RWPE2 (cell line): Measurements from ENCODE around the gene IFITM2.
A peak's percentile ranks its signal among the peaks of the same experiment; 100 is the strongest.
"Not testable (repeated sequence)": the region's sequence is repeated elsewhere in the genome, so short reads cannot be mapped to it uniquely, and the experiment has no call there.

Experiments
- ATAC-seq: fragments of 200-7000 bp; cut with Tn5 transposase; 3 replicates; pipeline ENCODE4 v1.9.1; 2021; ENCODE audit warnings: low read depth
- DNase-seq: peaks from one replicate; pipeline ENCODE4 v3.0.0-alpha.2; 2020; ENCODE audit warnings: low spot score
- H3K27ac ChIP-seq: fragments of 450-650 bp; 2 replicates; pipeline ENCODE4 v1.5.1; 2017; ENCODE audit warnings: mild to moderate bottlenecking; ENCODE audit not compliant: poor library complexity, severe bottlenecking
- H3K27me3 ChIP-seq: fragments of 250-450 bp; sonication (Bioruptor Pico); 2 replicates; pipeline ENCODE4 v1.5.1; 2021; ENCODE audit warnings: mild to moderate bottlenecking, moderate library complexity; ENCODE audit not compliant: insufficient read depth, poor library complexity, severe bottlenecking
- H3K36me3 ChIP-seq: fragments of 250-450 bp; sonication (Bioruptor Pico); 2 replicates; pipeline ENCODE4 v1.5.1; 2020; ENCODE audit warnings: low read depth, mild to moderate bottlenecking, moderate library complexity
- H3K4me1 ChIP-seq: fragments of 250-450 bp; sonication (Bioruptor Pico); 2 replicates; pipeline ENCODE4 v1.5.1; 2021; ENCODE audit warnings: mild to moderate bottlenecking, moderate library complexity; ENCODE audit not compliant: insufficient read depth, poor library complexity, severe bottlenecking
- H3K4me3 ChIP-seq: fragments of 250-450 bp; sonication (Bioruptor Pico); 2 replicates; pipeline ENCODE4 v1.5.1; 2021; ENCODE audit warnings: mild to moderate bottlenecking, moderate library complexity; ENCODE audit not compliant: severe bottlenecking
- H3K9me3 ChIP-seq: fragments of 250-450 bp; sonication (Bioruptor Pico); 2 replicates; pipeline ENCODE4 v1.5.1; 2021; ENCODE audit warnings: mild to moderate bottlenecking, moderate library complexity; ENCODE audit not compliant: severe bottlenecking
- TF ChIP-seq, protein P1 (sequence below): fragments of 450-650 bp; IDR thresholded peaks from one replicate; pipeline ENCODE4 v1.5.1; 2017; ENCODE audit warnings: mild to moderate bottlenecking, moderate library complexity; ENCODE audit not compliant: poor library complexity, severe bottlenecking

Gene IFITM2

GRCh38 chr11:319888-320273, 12.3 kb downstream of the IFITM2 start:
- H3K27ac ChIP-seq = peak overlapping the region; percentile 89
- not testable (repeated sequence) for H3K27me3 ChIP-seq, H3K9me3 ChIP-seq, DNase-seq
- H3K4me1 ChIP-seq = peaks cover 19% of the 10 kb centered on the region
- peak; percentile 4; the same call in 2 of the 3 replicates for ATAC-seq
- H3K4me3 ChIP-seq = peak overlapping the region; percentile 51
- peaks cover 17% of the 10 kb centered on the region for H3K36me3 ChIP-seq

GRCh38 chr11:324156-324555, 16.5 kb downstream of the IFITM2 start:
- Histone ChIP-seq H3K36me3 (0 out of 2 replicates have a peak, but pooled peaks cover 5% of the 10 kb centered on the region), H3K9me3 (no peaks in the 10 kb centered on the region), H3K27ac (no peak overlapping the region), H3K4me3 (no peak overlapping the region), H3K4me1 (no peaks in the 10 kb centered on the region), H3K27me3 (no peaks in the 10 kb centered on the region)
- DNase-seq (no peak), ATAC-seq (no peak)
- TF ChIP-seq, protein P1, sequence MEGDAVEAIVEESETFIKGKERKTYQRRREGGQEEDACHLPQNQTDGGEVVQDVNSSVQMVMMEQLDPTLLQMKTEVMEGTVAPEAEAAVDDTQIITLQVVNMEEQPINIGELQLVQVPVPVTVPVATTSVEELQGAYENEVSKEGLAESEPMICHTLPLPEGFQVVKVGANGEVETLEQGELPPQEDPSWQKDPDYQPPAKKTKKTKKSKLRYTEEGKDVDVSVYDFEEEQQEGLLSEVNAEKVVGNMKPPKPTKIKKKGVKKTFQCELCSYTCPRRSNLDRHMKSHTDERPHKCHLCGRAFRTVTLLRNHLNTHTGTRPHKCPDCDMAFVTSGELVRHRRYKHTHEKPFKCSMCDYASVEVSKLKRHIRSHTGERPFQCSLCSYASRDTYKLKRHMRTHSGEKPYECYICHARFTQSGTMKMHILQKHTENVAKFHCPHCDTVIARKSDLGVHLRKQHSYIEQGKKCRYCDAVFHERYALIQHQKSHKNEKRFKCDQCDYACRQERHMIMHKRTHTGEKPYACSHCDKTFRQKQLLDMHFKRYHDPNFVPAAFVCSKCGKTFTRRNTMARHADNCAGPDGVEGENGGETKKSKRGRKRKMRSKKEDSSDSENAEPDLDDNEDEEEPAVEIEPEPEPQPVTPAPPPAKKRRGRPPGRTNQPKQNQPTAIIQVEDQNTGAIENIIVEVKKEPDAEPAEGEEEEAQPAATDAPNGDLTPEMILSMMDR = no peak

- H3K4me1 ChIP-seq, H3K27ac ChIP-seq: not testable (repeated sequence)
Observed at GRCh38 chr11:324593-325517, 17.2 kb downstream of the IFITM2 start.

DNA sequence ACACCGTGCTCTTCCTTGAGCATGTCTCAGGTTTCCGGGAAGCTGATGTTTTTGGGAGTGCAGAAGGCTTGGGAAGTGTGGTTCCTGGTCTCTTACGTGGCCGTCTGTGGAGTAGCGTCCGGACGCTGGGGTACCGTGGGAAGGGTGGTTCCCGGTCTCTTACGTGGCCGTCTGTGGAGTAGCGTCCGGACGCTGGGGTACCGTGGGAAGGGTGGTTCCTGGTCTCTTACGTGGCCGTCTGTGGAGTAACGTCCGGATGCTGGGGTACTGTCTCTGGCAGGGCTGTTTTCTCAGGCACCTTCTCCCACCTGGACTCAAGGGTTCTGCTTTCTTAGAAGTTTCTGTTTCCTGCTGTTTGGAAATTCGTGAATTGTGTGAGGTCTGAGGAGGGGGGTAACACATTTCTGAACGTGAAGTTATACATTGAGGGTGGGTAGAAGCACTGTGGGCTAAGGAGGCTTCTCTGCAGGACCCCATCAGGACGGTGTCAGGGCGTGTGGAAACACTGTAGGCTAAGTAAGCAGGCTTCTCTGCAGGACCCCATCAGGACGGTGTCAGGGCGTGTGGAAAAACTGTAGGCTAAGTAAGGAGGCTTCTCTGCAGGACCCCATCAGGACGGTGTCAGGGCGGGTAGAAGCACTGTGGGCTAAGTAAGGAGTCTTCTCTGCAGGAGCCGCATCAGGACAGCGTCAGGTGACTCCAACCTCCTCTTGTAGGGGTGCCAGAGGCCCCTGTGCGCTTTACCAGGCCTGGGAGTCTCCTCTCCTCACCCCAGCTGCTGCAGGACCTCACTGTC, 18.4 kb downstream of the IFITM2 start:
- ATAC-seq (peak; percentile 19; the same call in 1 of the 3 replicates), DNase-seq (no peak)
- Histone ChIP-seq H3K36me3 (no peaks in the 10 kb centered on the region), H3K4me1 (no peaks in the 10 kb centered on the region), H3K4me3 (no peak overlapping the region), H3K9me3 (no peaks in the 10 kb centered on the region), H3K27me3 (no peaks in the 10 kb centered on the region), H3K27ac (no peak overlapping the region)
- TF ChIP-seq, protein P1 = no peak

More at GRCh38 chr11:324593-325517, 17.2 kb downstream of the IFITM2 start:
- ATAC-seq, H3K4me3 ChIP-seq, DNase-seq, H3K9me3 ChIP-seq, H3K27me3 ChIP-seq, H3K36me3 ChIP-seq: not testable (repeated sequence)

DNA sequence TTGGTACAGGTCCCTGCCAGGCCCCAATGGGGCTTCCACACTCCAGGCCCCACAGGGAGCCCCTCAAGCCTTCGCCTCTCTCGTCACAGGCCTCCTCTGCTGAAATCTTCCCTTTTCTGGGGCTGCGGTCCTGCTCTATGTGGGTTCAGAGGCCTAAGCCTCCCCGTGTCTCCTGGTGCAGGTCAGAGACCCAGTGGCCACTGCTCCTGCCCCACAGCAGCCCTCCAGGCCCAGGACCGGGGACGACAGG, 18.9 kb downstream of the IFITM2 start:
- no peaks in the 10 kb centered on the region for H3K36me3 ChIP-seq
- DNase-seq (no peak), ATAC-seq (no peak)
- TF ChIP-seq, protein P1 = no peak
- H3K27ac ChIP-seq = no peak overlapping the region
- H3K4me3 ChIP-seq = no peak overlapping the region
- no peaks in the 10 kb centered on the region for H3K27me3 ChIP-seq
- no peaks in the 10 kb centered on the region for H3K9me3 ChIP-seq
- no peaks in the 10 kb centered on the region for H3K4me1 ChIP-seq
